CD4-positive, alpha-beta T cell treated with Interleukin-15 for 4 hours (primary cell): Measurements from ENCODE around the gene KRT82.

Experiments used
- DNase-seq: peaks from one replicate; pipeline ENCODE4 v3.0.0-alpha.2; 2020; ENCODE audit warnings: low spot score

The KRT82 gene

DNA sequence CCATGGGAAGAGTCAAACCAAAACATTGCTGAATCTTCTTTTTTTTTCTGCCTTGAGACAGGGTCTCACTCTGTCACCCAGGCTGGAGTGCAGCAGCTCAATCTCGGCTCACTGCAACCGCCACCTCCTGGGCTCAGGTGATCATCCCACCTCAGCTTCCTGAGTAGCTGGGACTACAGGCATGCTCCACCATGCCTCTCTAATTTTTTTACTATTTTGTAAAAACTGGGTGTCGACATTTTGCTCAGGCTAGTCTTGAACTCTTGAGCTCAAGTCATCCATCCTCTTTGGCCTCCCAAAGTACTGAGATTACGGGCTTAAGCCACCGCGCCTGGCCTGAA, 29.5 kb upstream of the KRT82 start:
- DNase-seq: no peak

DNA sequence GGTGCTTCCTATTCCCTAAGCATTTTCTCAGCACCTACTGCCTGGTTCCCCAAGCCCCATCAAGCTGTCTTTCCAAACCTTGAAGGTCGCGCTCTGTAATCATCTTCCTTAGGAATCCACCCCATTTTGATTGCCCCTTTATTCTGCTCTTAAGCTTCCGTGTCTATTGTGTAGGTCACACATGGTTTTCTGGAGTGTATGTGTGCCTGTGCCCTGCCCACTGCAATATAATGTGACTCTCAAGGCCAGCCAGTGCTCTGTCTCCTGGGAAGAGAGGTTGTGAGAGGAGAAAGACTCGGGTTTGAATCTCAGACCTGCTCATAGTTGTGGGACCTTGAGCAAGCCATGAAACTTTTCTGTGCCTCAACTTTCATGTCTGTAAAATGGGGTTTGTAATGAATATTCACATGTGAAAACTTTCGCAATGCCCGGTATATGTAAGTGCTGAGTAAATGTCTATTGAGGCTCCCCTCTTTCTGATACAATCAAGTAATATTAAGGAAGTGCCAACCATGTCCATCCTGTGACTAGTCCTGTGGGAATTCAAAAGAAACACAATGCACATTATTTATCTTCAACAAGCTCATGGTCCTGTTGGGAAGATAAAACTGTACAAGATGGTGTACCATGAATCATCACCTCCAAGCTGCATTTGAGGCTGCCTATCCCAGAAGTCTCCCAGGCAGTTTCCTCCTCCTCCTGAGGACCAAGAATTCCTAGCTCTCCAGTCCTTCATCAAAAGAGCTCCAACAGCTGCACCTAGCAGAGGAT, 28.8 kb upstream of the KRT82 start:
- no peak for DNase-seq

DNA sequence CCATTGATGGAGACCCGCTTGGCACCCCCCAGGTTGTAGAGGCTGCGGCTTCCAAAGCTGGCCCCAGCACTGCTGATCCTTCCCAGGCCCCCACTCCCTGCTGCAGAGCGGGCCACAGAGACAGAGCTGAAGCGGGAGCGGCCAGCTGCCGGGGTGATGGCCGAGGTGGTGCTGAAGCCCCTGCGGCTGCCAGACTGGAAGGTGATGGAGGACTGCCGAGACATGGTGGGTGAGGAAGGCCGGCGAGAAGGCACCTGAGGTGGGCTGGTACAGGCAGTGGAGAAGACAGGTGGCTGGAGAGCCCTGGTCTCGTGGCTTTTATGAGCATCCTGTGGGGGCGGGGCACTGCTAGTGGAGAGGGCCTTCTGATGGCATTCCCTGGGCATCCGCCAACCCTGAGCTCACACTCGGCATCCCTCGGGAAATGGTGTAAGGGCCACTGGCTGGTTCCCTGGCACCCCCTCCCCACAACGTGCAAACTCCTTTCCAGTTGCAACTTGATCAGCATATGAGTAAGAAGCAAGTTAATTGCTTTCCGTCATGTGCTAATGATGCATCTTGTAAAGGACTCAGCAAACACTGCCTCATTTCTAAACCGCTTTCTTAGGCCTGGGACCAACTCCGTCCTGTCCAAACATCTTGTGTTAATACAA, 28.1 kb upstream of the KRT82 start, which contains the start of gene KRT75:
KRT75 (minus strand) TSS at position 291 of the 653 bp plus-strand sequence; CDS start at position 224, 67 bp downstream.
- no peak for DNase-seq

DNA sequence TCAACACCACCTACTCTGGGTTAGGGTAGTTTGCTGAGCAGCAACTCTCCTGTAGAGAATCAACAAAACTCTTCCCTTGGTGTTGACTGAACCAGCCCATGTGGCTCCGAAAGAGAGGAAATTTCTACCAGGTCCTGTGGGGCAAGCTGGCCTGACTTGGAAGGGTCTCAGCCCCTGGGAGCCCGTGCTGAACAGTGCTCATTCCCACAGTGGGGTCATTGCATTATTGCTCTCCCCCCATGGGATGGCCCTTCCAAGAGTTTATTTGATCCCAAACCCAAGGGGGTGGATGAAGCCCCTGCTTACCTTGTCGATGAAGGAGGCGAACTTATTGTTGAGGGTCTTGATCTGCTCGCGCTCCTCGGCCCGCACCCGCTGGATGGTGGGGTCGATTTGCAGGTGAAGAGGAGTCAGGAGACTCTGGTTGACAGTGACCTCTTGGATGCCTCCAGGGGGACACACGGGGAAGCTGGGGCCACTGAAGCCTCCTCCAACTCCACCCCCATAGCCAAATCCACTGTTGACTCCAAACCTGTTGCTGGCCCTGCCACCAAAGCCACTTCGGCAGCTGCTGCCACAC, 27.5 kb upstream of the KRT82 start:
- DNase-seq: no peak

DNA sequence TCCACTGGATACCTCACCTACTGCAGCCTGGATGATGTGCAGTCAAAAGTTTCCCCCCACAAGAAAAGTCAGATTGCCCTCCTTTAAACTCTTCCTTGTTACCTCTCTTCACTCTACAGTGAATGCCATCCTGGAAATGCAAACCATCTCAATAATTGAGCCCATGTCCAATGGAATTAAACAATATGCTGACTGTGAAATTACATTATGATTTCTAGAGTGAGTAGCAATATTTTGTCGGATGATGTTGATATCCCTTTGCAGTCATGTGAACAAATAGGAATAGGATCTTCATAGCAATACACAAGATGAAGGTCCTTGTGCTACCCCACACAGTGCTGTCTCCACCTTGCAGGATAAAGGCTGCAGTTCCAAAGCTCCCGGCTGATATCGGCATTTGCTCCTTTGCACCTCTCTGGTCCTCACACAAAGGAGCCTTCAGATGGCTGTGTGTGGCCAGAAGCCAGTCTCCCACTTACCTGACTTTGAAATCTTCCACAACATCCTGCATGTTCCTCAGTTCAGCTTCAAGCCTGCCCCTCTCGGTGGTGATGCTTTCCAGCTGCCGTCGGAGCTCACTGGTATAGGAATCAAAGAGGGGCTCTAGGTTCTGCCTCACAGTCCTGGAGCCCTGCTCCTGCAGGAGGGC, 26.5 kb upstream of the KRT82 start:
- DNase-seq: no peak

DNA sequence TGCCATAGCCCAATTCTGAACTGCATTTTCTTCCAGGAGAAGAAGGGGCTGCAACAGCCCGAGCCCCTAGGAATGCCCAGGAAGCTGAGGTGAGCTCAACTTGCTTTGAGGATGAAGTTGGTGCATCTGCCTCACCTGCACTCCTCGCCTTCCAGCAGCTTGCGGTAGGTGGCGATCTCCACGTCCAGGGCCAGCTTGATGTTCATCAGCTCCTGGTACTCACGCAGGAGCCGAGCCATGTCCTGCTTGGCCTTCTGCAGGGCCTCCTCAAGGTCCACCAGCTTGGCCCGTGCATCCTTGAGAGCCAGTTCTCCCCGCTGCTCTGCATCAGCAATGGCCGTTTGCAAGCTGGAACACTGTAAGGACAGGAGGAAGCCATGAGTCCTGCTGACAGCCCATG, 22.0 kb upstream of the KRT82 start:
- DNase-seq: no peak

DNA sequence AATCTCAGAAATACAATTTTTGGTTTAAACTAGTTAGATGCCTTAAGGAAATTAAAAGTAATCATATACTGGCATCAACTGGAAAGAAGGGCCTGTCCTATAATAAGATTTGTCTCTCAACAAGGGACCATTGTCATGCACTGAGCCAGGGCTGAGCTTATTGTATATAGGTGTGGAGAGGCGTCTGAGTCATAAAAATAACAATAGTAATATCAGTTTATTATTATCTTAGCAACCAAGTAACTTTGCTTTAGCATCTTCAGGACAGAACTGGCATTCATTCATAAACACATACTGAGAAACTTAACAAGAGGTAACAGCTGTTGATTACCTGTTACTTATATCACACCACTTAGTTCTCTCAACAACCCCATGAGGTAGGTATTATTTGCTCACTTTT, 20.9 kb upstream of the KRT82 start:
- DNase-seq: no peak

DNA sequence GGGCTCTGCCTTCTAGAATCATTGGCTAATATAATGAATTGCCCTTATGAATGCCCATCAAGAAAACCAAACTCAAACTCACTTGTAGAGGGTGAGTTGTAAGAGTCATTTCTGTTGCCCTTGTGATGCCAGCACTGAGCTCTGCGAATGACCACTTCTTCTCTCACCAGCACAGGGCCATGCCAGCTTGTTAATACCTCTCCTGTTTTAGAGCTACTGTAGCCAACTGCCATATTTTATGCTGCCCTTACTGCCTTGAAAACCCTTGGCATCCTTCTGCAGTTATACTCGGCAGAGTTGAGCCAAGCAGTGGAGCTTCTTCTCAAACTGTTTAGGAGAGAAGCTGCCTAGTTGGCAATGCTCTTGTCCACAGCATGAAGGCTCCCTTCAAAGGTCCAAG, 19.9 kb upstream of the KRT82 start:
- DNase-seq: no peak

DNA sequence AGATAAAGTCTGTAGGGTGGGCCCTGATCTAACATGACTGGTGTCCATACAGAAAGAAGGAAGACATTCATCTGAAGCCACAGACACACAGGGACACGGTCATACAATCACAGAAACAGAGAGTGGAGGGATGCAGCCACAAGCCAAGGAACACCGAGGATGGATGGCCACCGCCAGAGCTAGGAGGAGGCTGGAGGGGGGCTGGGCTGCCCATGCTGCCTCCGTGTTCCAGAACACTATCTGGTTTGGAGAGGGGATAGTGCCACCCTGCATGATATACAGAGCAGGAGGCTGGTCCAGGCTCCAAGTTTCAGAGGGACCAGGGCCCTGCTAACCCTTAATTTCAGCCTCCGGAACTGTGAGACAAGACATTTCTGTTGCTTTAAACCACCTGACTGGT, 19.3 kb upstream of the KRT82 start:
- no peak for DNase-seq

DNA sequence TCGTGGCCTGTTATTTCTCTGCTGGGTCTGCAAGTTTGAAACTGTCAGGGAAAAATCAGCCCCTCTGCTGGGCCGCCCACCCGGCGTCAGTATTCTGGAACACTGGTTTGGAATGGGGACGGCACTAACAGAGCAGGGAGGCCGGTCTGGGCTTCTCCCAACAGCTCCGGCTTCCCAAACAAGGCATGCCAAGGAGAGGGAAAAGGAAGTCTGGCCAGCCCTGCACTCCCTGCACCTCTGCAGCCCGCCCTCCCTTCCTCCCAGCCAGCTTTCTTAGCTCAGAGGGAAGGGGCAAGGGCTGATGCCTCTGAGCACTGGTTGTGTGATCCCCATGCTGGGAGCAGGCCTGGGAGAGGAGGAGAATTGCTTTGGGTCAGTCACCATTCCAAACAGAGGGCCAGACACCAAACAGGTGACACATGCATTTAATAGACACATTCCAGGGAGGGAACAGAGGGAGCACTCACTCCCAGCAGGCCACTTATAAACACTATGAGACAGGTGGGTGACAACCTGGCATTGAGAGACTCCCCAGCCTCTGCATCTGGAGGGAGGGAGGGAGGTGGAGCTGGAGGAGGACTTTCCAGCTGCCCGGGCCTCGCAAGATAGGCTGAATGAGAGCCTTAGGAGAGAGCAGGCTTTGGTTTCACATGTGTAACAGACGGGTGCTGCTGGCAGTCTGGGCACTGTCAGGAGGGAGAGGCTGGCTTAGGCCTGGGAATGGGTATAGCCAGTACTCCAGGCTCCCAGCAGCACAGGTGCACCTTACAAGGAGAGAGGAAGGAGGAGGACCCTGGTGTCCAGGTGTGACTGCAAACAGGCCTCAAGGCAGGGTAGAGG, 17.7 kb upstream of the KRT82 start:
- no peak for DNase-seq

DNA sequence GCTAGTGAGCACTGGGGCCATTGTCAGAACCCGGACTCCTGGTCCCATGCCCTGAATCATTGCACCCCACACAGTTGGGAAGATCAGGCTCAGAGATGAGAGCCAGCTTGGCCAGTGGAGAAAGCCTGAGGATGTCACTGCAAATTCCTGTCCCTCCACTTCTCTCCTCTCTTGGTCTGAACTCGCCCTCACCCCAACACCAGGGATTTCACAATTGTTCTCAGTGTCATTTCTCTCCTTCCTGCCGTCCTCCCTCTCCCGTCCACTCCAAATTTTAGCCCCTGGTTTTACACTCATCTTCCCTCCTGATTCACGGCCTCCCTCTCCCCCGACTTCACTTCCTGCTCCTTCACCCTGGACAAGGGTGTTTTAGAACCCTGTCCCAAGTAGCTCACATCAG, 16.9 kb upstream of the KRT82 start:
- no peak for DNase-seq

DNA sequence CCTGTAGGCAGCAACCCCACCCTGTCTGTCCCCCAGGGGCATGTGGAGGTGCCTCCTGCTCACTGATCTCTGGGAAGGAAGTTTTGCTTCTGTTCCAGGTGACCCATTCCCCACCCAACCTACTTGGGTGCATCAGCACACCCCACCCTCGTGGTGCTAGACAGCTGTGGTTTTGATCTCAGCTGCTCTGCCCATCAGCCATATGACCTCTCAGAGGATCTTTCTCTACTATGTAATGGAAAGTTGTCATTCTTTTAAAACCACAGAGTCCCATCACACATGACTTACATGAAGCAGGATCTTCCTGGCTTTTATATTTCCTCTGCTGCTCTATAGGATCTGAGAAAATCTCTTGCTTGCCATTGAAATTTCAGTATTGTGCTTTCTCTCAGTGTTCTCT, 13.5 kb upstream of the KRT82 start:
- DNase-seq: no peak

DNA sequence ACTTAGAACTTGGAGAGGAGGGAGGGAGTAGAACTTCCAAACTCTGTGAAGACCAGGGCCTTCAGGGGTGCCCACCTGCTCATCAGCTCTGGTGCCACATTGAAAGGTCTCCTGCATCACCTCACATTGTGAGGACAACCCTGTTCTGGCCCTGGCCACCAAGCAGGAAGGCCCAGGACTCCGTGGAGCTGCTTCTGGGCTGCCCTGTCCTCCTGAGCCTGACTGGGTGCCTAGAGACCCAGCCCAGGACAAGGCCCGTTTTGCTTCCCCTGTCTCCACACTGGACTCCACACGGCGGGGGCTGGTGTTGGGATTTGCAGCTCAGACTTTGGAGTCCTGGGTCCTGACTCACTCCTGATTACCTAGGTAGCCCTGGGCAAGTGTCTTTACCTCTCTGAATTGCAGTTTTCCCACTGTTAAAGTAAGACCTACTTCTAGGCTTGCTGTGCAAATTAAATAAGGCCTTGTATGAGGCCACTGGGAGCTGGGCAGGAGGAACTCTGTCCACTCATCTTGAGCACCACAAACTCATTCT, 12.5 kb upstream of the KRT82 start:
- DNase-seq: no peak

DNA sequence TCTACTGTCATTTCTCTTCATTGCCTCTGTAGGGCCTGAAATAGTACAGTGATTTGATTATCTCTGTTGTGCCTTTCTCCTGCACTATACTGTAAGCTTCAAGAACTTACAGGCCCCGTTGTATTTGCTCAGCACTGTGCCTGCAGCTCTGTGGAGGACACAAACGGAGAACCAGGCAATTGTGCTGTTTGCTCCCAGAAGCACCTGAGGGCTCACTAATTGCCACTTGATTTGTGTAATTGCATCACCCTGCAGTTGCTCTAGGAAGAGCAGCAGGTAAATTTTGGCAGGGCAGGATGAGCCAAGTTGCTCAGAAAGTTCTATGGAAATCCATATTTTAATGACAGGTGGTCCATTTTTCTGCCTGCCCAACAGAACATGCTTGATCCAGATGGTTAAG, 11.6 kb upstream of the KRT82 start:
- no peak for DNase-seq

DNA sequence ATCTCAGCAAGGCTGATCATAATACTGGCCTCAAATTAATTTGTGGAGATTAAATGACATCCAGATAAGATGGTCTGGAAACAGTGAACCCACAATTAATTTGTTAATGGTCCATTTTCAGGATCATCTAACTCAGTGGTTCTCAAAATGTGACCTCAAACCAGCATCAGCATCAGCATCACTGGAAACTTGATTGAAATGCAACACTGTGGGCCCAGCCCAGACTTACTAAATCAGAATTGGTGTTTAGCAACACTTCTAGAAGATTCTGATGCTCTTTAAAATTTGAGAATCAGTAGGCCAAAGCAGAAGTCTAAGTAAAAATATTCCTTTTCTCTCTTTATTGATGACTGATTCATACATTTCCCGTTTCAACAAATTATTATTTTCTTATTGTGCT, 10.7 kb upstream of the KRT82 start:
- no peak for DNase-seq

DNA sequence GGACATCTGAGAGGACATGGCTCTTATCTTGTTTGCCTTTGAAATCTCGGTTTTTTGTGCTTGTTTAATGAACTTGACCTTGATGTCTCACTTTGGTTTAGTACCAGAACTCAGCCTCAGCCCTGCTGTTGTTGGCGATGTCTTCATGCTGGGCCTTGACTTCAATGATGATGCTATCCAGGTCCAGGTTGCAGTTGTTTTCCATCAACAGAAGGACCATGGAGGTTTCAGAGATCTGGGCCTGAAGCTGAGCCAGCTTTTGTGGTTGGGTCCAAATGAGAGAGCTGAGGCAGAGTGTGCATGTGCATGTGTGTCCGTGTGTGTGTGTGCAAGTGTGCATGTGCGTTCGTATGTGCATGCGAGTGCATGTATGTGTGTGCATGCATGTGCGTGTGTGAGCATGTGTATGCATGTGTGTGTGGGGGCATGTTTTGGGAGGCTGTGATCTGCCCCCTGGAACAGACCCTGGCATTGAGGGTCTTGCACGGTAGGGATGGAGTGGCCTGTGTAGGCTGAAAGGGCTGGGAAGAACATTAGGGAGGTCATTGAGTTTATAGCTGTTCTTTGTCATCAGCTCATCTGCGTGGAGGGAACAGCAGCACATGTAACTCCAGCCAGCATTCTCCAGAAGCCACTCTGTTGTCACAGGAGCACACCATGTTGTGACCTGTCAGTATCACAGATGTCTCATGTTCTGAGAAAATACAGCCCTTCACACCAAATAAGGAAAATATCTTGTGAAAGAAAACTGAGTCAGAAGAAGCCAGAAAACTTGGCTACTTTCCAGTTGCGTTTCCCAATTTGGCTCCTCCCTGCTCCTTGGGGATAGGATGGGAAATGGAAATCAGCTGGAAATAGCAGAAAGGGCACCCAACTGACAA, 10.0 kb upstream of the KRT82 start:
- DNase-seq: no peak

DNA sequence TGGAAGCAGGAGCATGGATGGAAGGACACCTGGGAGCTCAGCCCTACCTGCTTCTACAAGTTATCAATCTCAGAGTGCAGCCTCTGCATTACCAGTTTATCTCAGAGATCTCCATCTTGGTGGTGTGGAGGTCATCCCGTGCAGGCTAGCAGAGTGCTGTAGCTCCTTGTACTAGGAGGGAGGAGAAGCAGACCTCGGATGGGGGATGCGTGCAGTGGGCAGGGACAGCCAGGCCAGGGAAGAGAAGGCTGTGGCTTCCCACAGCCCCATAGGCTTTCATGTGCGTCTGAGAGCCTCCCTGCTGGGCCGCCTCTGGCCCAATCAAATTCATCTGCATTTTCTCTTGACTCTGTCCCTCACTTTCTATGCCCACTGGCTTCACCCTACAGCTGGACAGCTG, 8.8 kb upstream of the KRT82 start:
- DNase-seq: no peak

DNA sequence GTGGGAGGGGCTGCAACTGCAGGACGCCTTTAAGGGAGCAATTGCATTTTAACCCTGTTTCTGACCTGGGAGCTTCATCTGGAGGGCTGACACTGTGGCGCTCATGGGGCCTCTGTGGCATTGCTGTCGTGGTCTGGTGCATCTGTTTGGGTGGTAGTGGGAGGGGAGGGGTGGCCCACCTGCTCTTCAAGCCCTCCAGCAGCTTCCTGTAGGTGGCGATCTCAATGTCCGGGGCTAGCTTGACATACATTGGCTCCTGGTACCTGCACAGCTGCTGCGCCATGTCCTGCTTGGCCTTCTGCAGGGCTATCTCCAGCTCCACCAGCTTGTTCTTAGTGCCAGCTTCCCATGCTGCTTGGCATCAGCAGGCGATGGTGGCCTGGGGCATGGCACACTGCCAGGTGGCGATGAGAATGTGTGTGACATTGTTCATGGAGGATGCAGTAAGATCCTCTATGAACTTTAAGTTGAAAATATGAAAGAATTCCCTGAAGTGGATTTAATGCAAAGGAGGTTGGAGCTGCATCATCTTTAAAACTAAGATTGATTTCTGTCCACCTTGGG, 7.7 kb upstream of the KRT82 start:
- DNase-seq: no peak

DNA sequence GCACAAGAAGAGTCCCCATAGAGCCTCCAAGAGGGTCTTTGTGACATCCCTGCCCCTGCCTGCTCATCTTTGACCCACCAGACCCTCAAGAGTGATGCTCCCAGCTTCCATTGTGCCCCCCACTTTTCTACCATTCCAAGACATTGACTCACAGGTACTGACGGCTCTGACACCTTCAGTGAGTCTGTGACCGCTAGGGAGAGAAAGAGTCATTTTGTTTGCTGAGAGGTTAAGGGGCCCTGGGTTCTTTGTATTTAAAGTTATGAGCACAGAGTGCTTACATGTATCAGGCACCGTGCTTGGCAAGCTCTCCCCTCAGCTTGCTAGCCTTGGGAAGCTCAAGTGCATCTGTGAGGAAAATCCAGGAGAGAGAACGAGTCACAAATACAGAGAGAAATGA, 7.1 kb upstream of the KRT82 start:
- DNase-seq: no peak

DNA sequence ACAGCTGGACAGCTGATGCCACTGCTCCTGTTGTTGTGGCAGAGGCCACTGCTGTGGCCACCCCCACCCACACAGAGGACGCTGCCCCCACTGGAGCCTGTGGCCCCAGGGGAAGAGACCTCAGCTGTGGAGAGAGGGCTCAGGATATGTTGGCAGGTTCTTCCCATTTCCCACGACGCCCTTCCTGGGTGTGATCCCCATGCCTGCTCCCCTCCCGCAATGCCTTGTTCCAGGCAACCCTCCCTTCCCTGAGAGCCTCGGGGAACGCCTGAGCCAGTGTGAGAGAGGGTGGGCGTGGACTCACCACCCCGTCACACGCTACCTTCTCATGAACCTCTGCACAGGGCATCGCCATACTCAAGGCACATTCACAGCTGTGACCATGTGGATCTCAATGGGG, 5.7 kb upstream of the KRT82 start:
- DNase-seq: no peak
